Activated CD4-positive, alpha-beta T cell treated with anti-CD3 and anti-CD28 coated beads for 4 hours (primary cell): ENCODE data around the gene PLA2R1.

Source experiments
- DNase-seq, 2 donors: peaks; one replicate each; pipeline ENCODE4 v3.0.0-alpha.2; 2020

Gene PLA2R1

DNA sequence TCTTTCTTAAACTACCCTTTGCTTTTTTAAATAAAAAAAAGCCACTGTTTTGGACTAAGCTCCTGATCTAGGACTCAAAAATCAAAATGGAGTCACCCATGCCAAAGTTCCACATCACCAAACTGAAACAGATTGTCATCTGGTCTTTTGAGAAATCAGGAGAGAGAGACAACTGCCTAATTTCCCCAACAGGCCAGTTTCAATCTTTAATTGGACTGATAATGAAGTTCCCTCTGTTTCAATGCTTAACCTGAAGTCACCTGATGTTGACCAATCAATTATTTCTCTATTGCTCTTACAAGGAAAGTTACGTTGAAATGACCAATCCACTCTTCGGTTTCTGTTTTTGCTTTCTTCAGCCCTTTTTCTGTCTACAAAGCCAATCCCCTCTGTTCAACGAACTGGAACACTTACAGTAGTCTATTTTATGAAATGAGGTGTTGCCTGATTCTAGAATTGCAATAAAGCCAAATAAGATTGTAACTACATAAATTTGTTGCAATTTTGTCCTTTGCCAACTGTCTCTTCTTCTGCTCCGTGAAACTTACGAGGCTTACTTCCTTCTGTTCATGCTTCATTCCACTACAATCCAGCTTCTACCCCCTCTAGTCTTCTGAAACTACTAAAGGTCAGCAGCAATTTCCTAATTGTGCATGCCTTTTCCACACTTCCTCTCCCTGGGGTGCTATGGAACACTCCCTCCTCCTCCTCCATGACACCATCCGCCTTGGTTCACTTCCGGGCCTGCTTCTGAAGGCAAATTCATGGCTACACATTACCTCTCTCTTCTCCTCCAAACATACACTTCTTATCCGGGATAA is 169.2 kb downstream of the PLA2R1 start:
- no peak for DNase-seq

DNA sequence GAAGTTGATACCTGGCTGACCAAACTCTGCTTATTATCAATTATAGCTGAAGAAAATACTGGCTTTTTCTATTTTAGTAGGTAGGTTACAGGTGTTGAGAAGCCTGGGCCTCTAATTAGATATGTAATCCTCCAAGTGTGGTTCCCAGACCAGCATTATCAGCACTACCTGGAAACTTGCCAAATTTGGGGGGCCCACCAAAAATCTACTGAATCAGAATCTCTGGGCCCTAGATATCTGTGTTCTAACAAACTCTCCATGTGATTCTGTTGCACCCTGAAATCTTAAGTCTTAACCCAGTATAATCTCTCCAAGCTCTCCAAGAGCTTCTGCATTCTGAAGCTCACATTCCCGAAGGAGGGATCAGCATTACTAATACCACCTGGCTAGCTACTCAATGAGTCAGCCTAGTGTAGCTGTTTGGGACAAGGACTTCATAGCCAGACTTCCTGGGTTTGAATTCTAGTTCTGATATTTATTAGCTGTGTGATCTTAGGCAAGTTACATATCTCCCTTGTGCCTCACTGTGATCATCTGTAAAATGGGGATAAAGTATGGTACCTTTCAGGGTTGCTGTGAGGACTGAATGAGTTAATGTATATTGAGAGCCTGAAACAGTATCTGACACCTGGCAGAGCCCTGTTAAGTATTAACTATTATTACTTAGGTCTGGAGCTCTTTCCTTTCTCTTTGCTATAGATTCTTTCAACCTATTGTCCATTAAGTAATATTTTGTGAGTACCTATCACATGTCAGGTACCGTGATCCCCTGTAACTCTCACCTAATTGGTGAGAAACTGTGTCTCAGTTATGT is 170.3 kb downstream of the PLA2R1 start:
- DNase-seq = no peak

DNA sequence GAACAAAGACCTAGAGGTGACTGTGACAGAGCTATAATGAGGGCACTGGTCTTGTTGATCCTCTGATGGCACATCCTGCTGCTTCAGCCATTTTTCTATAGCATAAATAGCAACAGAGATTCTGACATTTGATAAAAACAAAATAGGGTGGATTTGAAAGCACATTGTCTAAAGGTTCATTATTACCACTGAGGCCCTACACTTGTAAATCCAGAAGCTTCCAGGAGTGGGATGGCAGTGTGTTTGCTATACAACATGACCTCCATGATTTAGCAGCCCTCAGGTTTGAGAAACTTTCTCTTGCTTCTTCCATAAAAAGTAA is 171.2 kb downstream of the PLA2R1 start:
- DNase-seq = no peak

DNA sequence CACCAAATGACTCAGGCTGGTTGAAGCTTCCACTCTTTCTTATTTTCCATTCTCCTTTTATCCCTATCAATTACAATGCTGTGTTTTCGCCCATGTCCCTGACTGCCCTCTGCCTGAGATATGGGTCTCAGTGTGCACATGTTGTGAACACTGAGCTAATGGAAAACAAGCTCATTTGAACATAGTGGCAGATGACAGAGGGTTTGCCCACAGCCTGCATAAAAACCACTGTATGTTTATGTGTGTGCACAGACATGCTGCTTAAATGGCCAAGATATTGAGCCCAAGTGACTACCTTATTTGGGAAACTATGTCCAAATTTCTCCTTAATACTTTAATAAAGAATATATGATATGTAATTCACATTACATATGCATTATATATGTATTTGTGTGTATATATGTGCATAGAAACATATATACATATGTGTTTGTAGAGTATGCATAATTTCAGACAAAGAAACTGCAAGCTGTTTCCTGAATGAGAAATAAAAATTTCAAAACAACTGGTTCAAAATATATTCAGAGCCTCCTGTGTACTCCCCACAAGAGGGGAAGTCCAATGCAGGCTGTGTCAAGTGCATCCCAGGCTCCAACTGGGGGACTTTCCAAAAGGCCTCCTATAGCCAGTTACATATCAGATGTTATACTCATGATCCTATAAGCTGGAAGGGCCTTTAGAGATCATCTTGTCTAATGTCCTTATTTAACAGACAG is 171.7 kb downstream of the PLA2R1 start:
- no peak for DNase-seq

DNA sequence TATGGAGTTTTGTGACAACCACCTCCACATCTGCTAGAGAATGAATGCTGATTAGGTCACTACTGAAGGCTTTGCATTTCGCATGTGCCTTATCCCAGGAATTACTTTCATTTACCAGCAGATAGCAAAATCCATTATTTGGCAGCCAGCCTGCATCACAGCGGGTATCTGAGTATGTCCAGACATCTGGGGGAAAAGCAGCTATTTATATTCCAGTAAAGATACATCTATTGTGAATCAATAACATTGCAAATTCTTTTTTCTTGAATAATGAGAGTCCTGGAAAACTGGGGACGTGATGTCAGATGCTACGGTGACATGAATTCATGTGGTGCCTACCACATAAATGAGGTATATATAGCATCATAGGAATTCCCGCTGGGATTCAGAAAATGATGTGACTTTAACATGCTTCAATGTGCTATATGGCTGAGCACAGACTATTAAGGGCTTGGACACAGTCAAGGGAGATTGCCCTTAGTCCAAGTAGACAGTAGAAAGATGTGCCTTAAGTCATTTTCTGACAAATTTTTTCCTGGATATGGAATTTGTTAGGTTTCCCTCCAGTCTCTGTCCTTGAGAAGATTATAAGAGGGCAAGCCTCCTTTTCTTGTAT is 180.2 kb downstream of the PLA2R1 start:
- no peak for DNase-seq
